PFSK-1 (cell line): ENCODE data around the gene HMGN2.

ENCODE experiments used
- FOXP2 ChIP-seq: optimal IDR thresholded peaks from 2 replicates; pipeline ENCODE3; 2011; ENCODE audit warnings: borderline replicate concordance, control low read depth, inconsistent platforms; ENCODE audit not compliant: insufficient read depth; ENCODE audit errors: extremely low read length, extremely low read depth
- POLR2AphosphoS5 ChIP-seq: IDR thresholded peaks from 2 replicates; pipeline ENCODE4 v1.6.1; 2012; ENCODE audit warnings: low read depth, mild to moderate bottlenecking, control low read depth, low read length, moderate library complexity
- REST ChIP-seq, 2 experiments: IDR thresholded peaks; 2 replicates each; pipeline versions ENCODE4 v1.6.1 to v1.8.0; 2011 to 2012; ENCODE audit warnings: low read depth in 2 of 2, low read length in 2 of 2, control low read depth in 1 of 2, inconsistent platforms in 1 of 2, mild to moderate bottlenecking in 1 of 2, moderate library complexity in 1 of 2; ENCODE audit not compliant: insufficient read depth in 1 of 2
- SIN3A ChIP-seq: IDR thresholded peaks from 2 replicates; pipeline ENCODE4 v1.6.1; 2012; ENCODE audit warnings: mild to moderate bottlenecking, low read length, moderate library complexity, borderline replicate concordance; ENCODE audit not compliant: insufficient read depth
- TAF1 ChIP-seq: IDR thresholded peaks from 2 replicates; pipeline ENCODE4 v1.6.1; 2012; ENCODE audit warnings: low read length, control low read depth, borderline replicate concordance; ENCODE audit not compliant: insufficient read depth

HMGN2 gene

DNA sequence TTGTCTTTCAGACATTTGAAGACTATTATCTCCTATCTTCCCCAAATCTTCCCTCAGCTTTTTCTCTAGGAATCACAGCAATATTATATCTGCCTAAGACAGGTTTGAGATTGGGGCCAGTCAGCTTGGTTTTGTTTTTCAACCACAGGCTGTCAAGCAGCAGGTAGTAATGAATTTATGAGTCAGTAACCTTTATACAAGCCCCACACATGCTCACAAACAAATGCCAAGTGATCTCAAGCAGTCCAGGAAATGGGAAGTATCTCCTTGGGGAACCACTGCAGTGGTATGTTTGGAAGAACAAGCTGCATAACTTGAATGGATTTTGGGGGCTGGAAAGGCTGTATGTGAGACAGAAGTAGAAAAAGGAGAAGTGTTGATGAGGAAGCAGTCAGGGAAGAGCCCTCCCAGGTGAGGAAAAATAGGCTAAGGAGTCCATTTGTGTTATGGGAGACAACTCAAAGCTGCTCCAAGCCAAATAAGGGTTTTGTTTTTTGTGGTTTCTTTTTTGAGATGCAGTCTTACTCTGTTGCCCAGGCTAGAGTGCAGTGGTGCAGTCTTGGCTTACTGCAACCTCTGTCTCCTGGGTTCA is 38.0 kb upstream of the HMGN2 start:
- TF ChIP-seq REST (IDR thresholded peaks at IDR 0.05; ENCODE audit: insufficient read depth in 1 of 2, low read depth in 2 of 2, low read length in 2 of 2) (no peak), TAF1 (no peak), FOXP2 (no peak), POLR2AphosphoS5 (no peak), SIN3A (no peak)

DNA sequence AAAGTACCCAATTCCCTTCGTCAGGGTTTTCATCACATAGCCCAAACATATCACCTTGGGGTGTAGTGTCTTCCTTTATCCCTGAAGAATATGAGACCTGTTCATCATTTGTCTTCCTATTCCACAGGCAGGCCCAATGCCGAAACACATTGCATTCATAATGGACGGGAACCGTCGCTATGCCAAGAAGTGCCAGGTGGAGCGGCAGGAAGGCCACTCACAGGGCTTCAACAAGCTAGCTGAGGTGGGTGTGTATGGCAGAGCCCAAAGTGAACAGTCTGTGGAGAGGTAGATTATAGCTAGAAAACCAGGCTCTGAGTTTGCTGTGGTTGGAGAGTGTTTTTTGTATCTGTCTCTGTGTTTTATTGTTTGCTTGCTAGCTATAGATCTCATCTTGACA is 34.2 kb upstream of the HMGN2 start:
- TF ChIP-seq FOXP2 (no peak), SIN3A (no peak), TAF1 (no peak), REST (IDR thresholded peaks at IDR 0.05; ENCODE audit: insufficient read depth in 1 of 2, low read depth in 2 of 2, low read length in 2 of 2) (no peak), POLR2AphosphoS5 (no peak)

GRCh38 chr1:26440259-26440658 is 32.0 kb upstream of the HMGN2 start:
- TF ChIP-seq POLR2AphosphoS5: no peak
- no peak for TF ChIP-seq REST (IDR thresholded peaks at IDR 0.05; ENCODE audit: insufficient read depth in 1 of 2, low read depth in 2 of 2, low read length in 2 of 2)
- no peak for TF ChIP-seq TAF1

DNA sequence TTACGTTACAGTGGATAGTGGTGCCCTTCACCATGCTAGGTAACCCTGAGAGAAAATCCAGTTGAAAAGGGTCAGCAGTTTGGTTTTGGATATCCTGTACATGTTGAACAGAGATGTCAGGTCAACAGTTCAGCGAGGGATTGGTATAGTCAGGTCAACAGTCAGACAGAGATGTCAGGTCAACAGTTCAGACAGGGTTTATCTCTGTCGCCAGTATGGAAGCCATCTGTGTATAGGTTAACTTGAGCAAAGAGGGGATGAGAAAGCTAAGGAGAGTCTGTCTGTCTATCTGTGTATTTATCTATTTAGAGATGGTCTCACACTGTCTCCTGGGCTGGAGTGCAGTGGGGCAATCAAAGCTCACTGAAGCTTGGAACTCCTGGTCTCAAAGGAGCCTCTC is 22.4 kb upstream of the HMGN2 start:
- TF ChIP-seq TAF1 (no peak), FOXP2 (no peak), SIN3A (no peak), POLR2AphosphoS5 (no peak), REST (IDR thresholded peaks at IDR 0.05; ENCODE audit: insufficient read depth in 1 of 2, low read depth in 2 of 2, low read length in 2 of 2) (no peak)

DNA sequence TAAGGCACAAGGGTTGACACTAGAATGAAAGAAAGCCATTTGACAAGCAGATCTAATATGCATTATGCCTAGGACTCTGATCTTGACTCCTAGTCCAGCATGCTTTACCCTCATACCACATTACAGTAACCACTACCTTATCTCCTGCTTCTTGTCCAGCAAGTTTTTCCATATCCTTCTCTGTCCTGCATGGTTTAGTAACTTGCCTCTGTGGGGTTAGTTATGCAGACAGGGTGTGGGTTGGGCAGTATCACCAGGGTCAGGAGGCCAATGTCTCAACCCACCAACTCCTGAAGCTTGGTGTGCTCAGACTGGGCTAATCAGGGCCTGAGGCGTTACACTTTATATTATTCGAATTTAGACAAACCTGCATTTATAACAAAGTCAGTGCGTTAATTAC is 21.3 kb upstream of the HMGN2 start:
- no peak for TF ChIP-seq SIN3A
- TF ChIP-seq POLR2AphosphoS5: no peak
- no peak for TF ChIP-seq FOXP2
- TF ChIP-seq TAF1: no peak
- no peak for TF ChIP-seq REST (IDR thresholded peaks at IDR 0.05; ENCODE audit: insufficient read depth in 1 of 2, low read depth in 2 of 2, low read length in 2 of 2)
